A549 treated with AZD2906 at 1 μM for 4 hours (cell line): Measurements from ENCODE around the gene DNAJA3. TPM values are rescaled to one million over a fixed set of nuclear protein-coding genes. Genes with fewer than 3 reads are reported as not detected.

Experiments
- total RNA-seq: library from RNA; stranded (reverse); fragments of 200-300 nt; extraction: Qiagen RNA extraction; gene quantifications from 5 replicates; pipeline ENCODE4 v1.2.3, GENCODE V29; 2022

The DNAJA3 gene
- total RNA-seq: 58.0 to 69.0 TPM (median 66.0 TPM) in 5 replicates

DNA sequence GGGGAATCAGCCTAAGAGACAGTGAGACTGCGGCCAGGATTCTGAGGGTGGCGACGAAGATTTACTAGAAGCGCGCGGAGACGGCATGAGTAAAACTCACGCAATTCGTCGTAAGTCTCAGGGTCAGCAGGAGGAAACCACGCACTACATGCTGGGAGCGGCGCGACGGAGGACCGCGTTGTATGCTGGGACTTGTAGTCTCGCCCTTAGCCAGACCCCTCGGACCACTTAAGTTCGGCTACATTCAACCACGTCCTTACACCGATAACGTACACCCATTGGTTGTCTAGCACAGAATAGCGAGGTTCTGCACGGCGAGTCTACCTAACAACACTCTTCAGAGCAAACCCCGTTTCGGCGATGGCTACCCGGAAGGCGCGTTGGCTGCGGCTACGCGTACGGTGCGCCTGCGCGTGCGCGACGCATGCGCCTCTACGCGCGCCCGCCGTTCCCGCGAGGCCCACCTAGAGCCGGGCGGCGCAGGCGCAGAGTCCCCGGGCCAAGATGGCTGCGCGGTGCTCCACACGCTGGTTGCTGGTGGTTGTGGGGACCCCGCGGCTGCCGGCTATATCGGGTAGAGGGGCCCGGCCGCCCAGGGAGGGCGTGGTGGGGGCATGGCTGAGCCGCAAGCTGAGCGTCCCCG is at the start of gene DNAJA3:
Gene DNAJA3, plus strand, starts transcription at position 491 of the 643 bp plus-strand sequence. Its CDS starts 14 bp downstream, at position 505.

GRCh38 chr16:4416200-4417032 is 9.3 kb upstream of the DNAJA3 start, which contains the start of gene CORO7:
TSS of gene CORO7 (minus strand) at chr16:4416596. CDS start at chr16:4416518, 78 bp downstream.

DNA sequence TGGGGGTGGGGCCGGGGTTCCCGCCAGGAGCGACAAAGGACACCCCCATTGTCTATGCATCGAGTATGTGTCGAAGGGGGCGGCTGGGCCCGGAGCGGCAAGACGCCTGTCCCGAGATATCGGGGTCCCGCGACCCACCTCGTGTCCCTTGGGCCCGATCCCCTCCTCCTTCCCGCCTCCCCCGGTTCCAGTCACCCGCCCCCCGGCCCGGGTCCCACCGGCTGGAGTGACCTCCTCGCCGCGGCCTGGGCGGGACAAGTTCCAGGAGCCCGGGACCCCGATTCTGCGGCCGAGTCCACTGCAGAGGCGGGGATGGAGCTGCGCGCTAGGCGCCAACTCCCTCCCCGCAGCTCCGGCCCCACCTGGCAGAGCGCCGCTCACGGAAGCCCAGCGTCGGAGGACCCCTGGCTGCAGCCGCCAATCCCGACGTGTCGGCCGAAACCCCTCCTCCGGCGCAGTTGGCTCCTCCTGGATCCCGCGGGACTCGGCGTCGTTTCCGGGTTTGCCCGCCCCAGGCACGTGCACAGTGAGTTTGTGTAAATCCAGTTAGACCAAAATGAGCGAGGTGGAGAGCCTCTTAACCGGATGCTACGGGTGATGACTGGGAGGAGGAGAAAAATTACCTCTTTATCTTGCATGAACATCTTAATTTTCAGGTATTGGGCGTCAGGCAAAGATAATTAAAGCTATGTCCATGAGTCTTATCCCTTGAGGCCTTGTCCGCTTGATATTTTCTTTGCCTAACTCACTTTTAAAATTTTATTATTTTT is 48.7 kb downstream of the DNAJA3 start, which contains the start of gene NMRAL1:
Gene NMRAL1, minus strand, starts transcription at position 434 of the 770 bp plus-strand sequence. CDS start 493 bp downstream, outside the sequence.

DNA sequence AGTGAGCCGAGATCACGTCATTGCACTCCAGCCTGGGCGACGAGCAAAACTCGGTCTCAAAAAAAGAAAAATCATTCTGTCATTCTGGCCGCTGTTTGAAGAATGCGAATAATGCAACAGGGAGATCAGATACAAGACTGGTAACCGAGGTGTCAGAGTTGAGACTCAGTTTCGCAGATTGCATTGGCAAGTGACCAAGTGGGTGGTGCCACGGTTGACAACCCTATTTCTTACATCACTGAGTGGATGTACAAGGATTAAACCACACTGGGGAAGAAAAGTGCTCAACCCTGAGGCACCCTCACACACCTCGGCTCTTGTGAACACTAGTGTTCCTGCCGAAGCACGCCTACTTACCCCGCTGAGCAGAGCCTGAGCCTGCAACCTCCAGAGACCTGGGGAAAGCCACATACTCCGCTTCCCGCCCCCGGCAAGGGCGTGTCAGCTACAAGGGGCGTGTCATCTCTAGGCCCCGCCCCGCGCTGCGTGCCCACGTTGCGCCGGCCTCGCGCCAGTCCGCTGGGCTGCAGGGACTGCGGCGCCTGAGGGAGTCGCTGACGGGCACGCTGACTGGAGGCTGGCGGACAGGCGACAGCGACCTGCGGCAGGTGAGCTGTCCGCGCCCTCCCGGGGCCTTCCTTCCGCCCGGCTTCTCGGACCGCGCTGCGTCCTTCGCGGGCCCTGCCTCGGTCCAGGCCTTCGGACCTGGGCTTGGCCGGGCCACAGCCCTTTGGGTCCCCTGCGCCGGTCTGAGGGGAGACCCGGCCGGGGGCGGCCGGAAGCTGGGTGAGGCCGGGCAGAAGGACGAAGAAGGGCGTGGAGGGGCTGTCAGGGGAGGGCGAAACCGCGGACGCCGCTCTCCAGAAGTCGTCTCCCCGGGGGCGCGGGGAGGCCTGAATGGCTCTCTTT is 50.5 kb downstream of the DNAJA3 start, which contains the start of gene HMOX2:
Gene HMOX2, plus strand, starts transcription at position 519 of the 909 bp plus-strand sequence. CDS start 29,127 bp downstream, outside the sequence.

Other genes with a start within 250 kb of the DNAJA3 start
- gene SRL, start 183.8 kb upstream of the DNAJA3 start, total RNA-seq: 0.03 to 0.08 TPM (median 0.06 TPM) in 5 replicates
- gene TFAP4, start 152.8 kb upstream of the DNAJA3 start, total RNA-seq: 14.5 to 17.3 TPM (median 15.0 TPM) in 5 replicates
- gene GLIS2, start 109.8 kb upstream of the DNAJA3 start, total RNA-seq: 18.7 to 26.8 TPM (median 25.8 TPM) in 5 replicates
- 55.3 to 73.4 TPM (median 71.7 TPM) in 5 replicates for gene PAM16, start 74.5 kb upstream of the DNAJA3 start, total RNA-seq
- gene VASN, start 54.0 kb upstream of the DNAJA3 start, total RNA-seq: 3.3 to 5.1 TPM (median 5.0 TPM) in 5 replicates
- gene CORO7, start 9.3 kb upstream of the DNAJA3 start, total RNA-seq: 11.6 to 18.8 TPM (median 17.3 TPM) in 5 replicates
- gene NMRAL1, start 48.8 kb downstream of the DNAJA3 start, total RNA-seq: 43.0 to 49.1 TPM (median 47.6 TPM) in 5 replicates
- 59.5 to 70.9 TPM (median 67.8 TPM) in 5 replicates for gene HMOX2, start 50.5 kb downstream of the DNAJA3 start, total RNA-seq
- gene CDIP1, start 112.9 kb downstream of the DNAJA3 start, total RNA-seq: 13.8 to 15.2 TPM (median 14.7 TPM) in 5 replicates
- 0.02 to 0.06 TPM (median 0.04 TPM) in 5 replicates for gene C16orf96, start 130.5 kb downstream of the DNAJA3 start, total RNA-seq
- gene UBALD1, start 189.0 kb downstream of the DNAJA3 start, total RNA-seq: 37.2 to 67.4 TPM (median 63.7 TPM) in 5 replicates
- gene MGRN1, start 199.0 kb downstream of the DNAJA3 start, total RNA-seq: 38.6 to 45.5 TPM (median 45.1 TPM) in 5 replicates